Astrocyte (in vitro differentiated cells and primary cell): Measurements from ENCODE around the gene COL6A1. TPM values are rescaled to one million over a fixed set of nuclear protein-coding genes. Genes with fewer than 3 reads are reported as not detected.
"Not testable (repeated sequence)": the region's sequence is repeated elsewhere in the genome, so short reads cannot be mapped to it uniquely, and the experiment has no call there.

ENCODE experiments used
- DNase-seq: peaks from one replicate; pipeline ENCODE4 v3.0.0-alpha.2; 2010; ENCODE audit warnings: low read depth
- FAIRE-seq: peaks from 2 replicates; lab custom pipeline; 2011; peaks lifted over from hg19 to GRCh38; lab: Jason Lieb, UNC
- H2AFZ ChIP-seq: 2 replicates; pipeline ENCODE4 v1.6.0; 2012; ENCODE audit warnings: low read depth, low read length, inconsistent platforms
- H3K27ac ChIP-seq: 2 replicates; pipeline ENCODE4 v1.5.1; 2011; ENCODE audit warnings: low read depth, low read length, inconsistent platforms
- H3K27me3 ChIP-seq: 2 replicates; pipeline ENCODE4 v1.6.0; 2011; ENCODE audit warnings: low read length, inconsistent platforms; ENCODE audit not compliant: insufficient read depth
- H3K36me3 ChIP-seq: 2 replicates; pipeline ENCODE4 v1.5.1; 2011; ENCODE audit warnings: low read length, inconsistent platforms; ENCODE audit not compliant: insufficient read depth
- H3K4me1 ChIP-seq: 2 replicates; pipeline ENCODE4 v1.5.1; 2011; ENCODE audit warnings: low read length, inconsistent platforms; ENCODE audit not compliant: insufficient read depth
- H3K4me2 ChIP-seq: 2 replicates; pipeline ENCODE4 v1.6.0; 2012; ENCODE audit warnings: low read length, inconsistent platforms
- H3K4me3 ChIP-seq: 2 replicates; pipeline ENCODE4 v1.5.1; 2011; ENCODE audit warnings: low read depth, mild to moderate bottlenecking, low read length, inconsistent platforms; ENCODE audit not compliant: insufficient read depth
- H3K79me2 ChIP-seq: 2 replicates; pipeline ENCODE4 v1.6.0; 2012; ENCODE audit warnings: mild to moderate bottlenecking, low read length, inconsistent platforms; ENCODE audit not compliant: insufficient read depth
- H3K9ac ChIP-seq: 2 replicates; pipeline ENCODE4 v1.6.0; 2012; ENCODE audit warnings: mild to moderate bottlenecking, low read length, inconsistent platforms
- H3K9me3 ChIP-seq: 2 replicates; pipeline ENCODE4 v1.5.1; 2012; ENCODE audit warnings: low read depth, mild to moderate bottlenecking, low read length, inconsistent platforms; ENCODE audit not compliant: insufficient read depth
- H4K20me1 ChIP-seq: 2 replicates; pipeline ENCODE4 v1.6.0; 2012; ENCODE audit warnings: low read length, inconsistent platforms; ENCODE audit not compliant: insufficient read depth
- H3K27ac Mint-ChIP-seq: one replicate; pipeline ENCODE4 v1.8.0; 2021; ENCODE audit warnings: mild to moderate bottlenecking, mixed read lengths; ENCODE audit not compliant: unreplicated experiment
- H3K27me3 Mint-ChIP-seq: one replicate; pipeline ENCODE4 v1.8.0; 2021; ENCODE audit warnings: low read depth, mixed read lengths; ENCODE audit not compliant: unreplicated experiment
- H3K36me3 Mint-ChIP-seq: one replicate; pipeline ENCODE4 v1.8.0; 2021; ENCODE audit warnings: low read depth, mixed read lengths; ENCODE audit not compliant: unreplicated experiment
- H3K4me1 Mint-ChIP-seq: one replicate; pipeline ENCODE4 v1.8.0; 2021; ENCODE audit warnings: low read depth, mixed read lengths; ENCODE audit not compliant: unreplicated experiment
- H3K4me3 Mint-ChIP-seq: one replicate; pipeline ENCODE4 v1.8.0; 2021; ENCODE audit warnings: mild to moderate bottlenecking, moderate library complexity, mixed read lengths; ENCODE audit not compliant: unreplicated experiment
- H3K9me3 Mint-ChIP-seq: one replicate; pipeline ENCODE4 v1.8.0; 2021; ENCODE audit warnings: mild to moderate bottlenecking, mixed read lengths; ENCODE audit not compliant: unreplicated experiment
- EZH2 ChIP-seq: IDR thresholded peaks from 2 replicates; pipeline ENCODE4 v1.6.1; 2012; ENCODE audit warnings: mild to moderate bottlenecking, low read length, inconsistent platforms; ENCODE audit not compliant: insufficient read depth
- total RNA-seq: library from RNA; stranded (reverse); gene quantifications from 2 replicates; pipeline ENCODE4 v1.2.1, GENCODE V29; 2021
- TF ChIP-seq, protein P1 (sequence below): IDR thresholded peaks from 2 replicates; pipeline ENCODE4 v1.5.1; 2011; ENCODE audit warnings: low read depth, mild to moderate bottlenecking, inconsistent platforms, low read length, moderate library complexity; ENCODE audit not compliant: insufficient read depth

The COL6A1 gene
- total RNA-seq, 1 donor from 2014 or later, result 131 TPM

DNA sequence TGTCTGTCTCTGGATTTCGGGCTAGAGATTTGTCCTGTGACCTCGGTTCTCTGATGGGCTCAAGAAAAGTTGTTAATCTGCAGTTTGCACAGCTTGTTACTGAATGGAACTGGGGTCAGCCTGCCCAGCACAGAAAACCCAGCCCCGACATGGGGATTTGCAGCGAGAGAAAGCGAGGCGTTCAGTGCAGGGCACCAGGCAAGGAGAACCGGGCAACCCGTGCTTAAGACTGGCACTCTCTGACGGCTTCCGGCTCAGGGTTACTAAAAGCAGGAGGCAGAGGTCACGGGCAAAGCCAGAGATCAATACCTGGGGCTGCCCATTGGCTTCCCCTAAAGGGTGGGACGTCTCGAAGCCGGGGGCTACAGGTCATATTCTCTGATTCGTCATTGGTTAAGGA is 29.9 kb upstream of the COL6A1 start:
- peaks cover under 1% of the 10 kb centered on the region for H3K9me3 ChIP-seq
- H3K27me3 ChIP-seq, result peaks cover 5% of the 10 kb centered on the region
- H3K27ac ChIP-seq, result no peak overlapping the region
- H3K36me3 Mint-ChIP-seq, result no peaks in the 10 kb centered on the region
- H3K27ac Mint-ChIP-seq, result no peak overlapping the region
- TF ChIP-seq, protein P1, sequence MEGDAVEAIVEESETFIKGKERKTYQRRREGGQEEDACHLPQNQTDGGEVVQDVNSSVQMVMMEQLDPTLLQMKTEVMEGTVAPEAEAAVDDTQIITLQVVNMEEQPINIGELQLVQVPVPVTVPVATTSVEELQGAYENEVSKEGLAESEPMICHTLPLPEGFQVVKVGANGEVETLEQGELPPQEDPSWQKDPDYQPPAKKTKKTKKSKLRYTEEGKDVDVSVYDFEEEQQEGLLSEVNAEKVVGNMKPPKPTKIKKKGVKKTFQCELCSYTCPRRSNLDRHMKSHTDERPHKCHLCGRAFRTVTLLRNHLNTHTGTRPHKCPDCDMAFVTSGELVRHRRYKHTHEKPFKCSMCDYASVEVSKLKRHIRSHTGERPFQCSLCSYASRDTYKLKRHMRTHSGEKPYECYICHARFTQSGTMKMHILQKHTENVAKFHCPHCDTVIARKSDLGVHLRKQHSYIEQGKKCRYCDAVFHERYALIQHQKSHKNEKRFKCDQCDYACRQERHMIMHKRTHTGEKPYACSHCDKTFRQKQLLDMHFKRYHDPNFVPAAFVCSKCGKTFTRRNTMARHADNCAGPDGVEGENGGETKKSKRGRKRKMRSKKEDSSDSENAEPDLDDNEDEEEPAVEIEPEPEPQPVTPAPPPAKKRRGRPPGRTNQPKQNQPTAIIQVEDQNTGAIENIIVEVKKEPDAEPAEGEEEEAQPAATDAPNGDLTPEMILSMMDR, result no peak
- no peak for TF ChIP-seq EZH2
- peaks cover 8% of the 10 kb centered on the region for H3K9me3 Mint-ChIP-seq
- no peak overlapping the region for H3K4me3 ChIP-seq
- H3K4me1 ChIP-seq, result peaks cover 5% of the 10 kb centered on the region
- DNase-seq (no peak), FAIRE-seq (no peak)
- no peak overlapping the region for H2AFZ ChIP-seq
- H3K36me3 ChIP-seq, result no peaks in the 10 kb centered on the region
- H3K4me1 Mint-ChIP-seq, result peaks cover 2% of the 10 kb centered on the region
- no peak overlapping the region for H3K4me3 Mint-ChIP-seq
- H4K20me1 ChIP-seq, result no peaks in the 10 kb centered on the region
- no peak overlapping the region for H3K4me2 ChIP-seq
- H3K27me3 Mint-ChIP-seq, result peaks cover 32% of the 10 kb centered on the region
- no peak overlapping the region for H3K9ac ChIP-seq
- no peaks in the 10 kb centered on the region for H3K79me2 ChIP-seq

DNA sequence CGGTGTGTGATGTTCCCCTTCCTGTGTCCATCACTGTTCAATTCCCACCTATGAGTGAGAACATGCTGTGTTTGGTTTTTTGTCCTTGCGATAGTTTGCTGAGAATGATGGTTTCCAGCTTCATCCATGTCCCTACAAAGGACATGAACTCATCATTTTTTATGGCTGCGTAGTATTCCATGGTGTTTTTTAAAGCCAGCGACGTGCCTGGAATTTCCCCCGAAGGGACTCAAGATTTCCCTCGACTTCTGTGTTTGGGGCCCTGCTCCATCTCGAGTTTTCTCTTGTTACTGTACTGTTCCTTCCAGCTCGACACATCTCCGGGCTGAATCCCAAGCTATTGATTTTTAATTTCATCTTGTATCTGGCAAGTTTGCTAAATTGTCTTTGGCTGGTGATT is 29.0 kb upstream of the COL6A1 start:
- H3K4me1 Mint-ChIP-seq, result not testable (repeated sequence)

DNA sequence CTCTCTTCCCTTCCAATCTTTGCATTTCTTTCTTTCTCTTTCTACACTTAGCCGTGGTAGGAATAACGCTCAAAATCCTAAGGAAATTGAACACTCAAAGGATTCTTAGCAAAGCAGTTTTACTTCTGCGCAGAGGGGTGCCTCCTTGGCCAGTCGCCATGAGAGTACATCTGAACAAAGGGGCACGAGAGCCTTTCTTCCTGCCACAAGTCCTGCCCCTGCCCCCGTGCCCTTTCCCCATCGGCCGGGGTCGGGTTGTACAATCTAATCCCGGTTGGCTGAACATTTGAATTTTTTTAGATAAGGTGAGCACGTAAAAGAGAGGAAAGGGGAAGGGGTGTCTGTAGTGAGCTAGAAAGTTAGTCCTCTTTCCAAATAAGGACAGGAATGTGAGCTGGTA is 28.6 kb upstream of the COL6A1 start:
- no peak for DNase-seq
- Histone ChIP-seq H2AFZ (no peak overlapping the region), H3K36me3 (no peaks in the 10 kb centered on the region), H3K9me3 (peaks cover 5% of the 10 kb centered on the region), H4K20me1 (no peaks in the 10 kb centered on the region), H3K9ac (no peak overlapping the region), H3K27ac (no peak overlapping the region), H3K79me2 (no peaks in the 10 kb centered on the region), H3K4me3 (no peak overlapping the region), H3K4me1 (peaks cover 5% of the 10 kb centered on the region), H3K4me2 (no peak overlapping the region), H3K27me3 (peaks cover 5% of the 10 kb centered on the region)
- no peaks in the 10 kb centered on the region for H3K36me3 Mint-ChIP-seq
- peaks cover 2% of the 10 kb centered on the region for H3K4me1 Mint-ChIP-seq
- TF ChIP-seq, protein P1, result no peak
- TF ChIP-seq EZH2, result no peak
- peaks cover 14% of the 10 kb centered on the region for H3K9me3 Mint-ChIP-seq
- peaks cover 34% of the 10 kb centered on the region for H3K27me3 Mint-ChIP-seq
- H3K27ac Mint-ChIP-seq, result no peak overlapping the region
- no peak overlapping the region for H3K4me3 Mint-ChIP-seq
- FAIRE-seq, result no peak

More for the DNA sequence above, 29.0 kb upstream of the COL6A1 start:
- H3K36me3 Mint-ChIP-seq, H3K4me2 ChIP-seq, FAIRE-seq, H3K27ac Mint-ChIP-seq, H3K27ac ChIP-seq, H2AFZ ChIP-seq, H3K27me3 ChIP-seq, H3K4me3 Mint-ChIP-seq, H4K20me1 ChIP-seq, H3K4me3 ChIP-seq, H3K9me3 ChIP-seq, H3K79me2 ChIP-seq, DNase-seq, H3K4me1 ChIP-seq, H3K9ac ChIP-seq, H3K36me3 ChIP-seq: not testable (repeated sequence)
- peaks cover 35% of the 10 kb centered on the region for H3K27me3 Mint-ChIP-seq
- peaks cover 12% of the 10 kb centered on the region for H3K9me3 Mint-ChIP-seq
